ENCODE data around the gene UNC45B.

Gene UNC45B

GRCh38 chr17:35141681-35142466, 5.7 kb upstream of the UNC45B start, which contains the start of gene NLE1:
TSS of gene NLE1 (minus strand) at chr17:35142303. CDS start at chr17:35142275, 28 bp downstream.
- peak within 1 kb of the TSS; percentile 3 for H3K27ac ChIP-seq (ENCODE audit: poor library complexity, severe bottlenecking)
- peak within 1 kb of the TSS; percentile 76 for H3K4me3 ChIP-seq (ENCODE audit: severe bottlenecking)
- no peaks in the 10 kb centered on the region for H3K27me3 ChIP-seq (ENCODE audit: insufficient read depth, poor library complexity, severe bottlenecking)
- peaks cover 39% of the 10 kb centered on the region for H3K36me3 ChIP-seq (ENCODE audit: low read depth)
- no peaks in the 10 kb centered on the region for H3K9me3 ChIP-seq (ENCODE audit: severe bottlenecking)
- peak; percentile 96 for ATAC-seq (ENCODE audit: low read depth)
- TF ChIP-seq CTCF (IDR thresholded peaks at IDR 0.05; ENCODE audit: poor library complexity, severe bottlenecking), result peak; percentile 97
- peaks cover 4% of the 10 kb centered on the region for H3K4me1 ChIP-seq (ENCODE audit: insufficient read depth, poor library complexity, severe bottlenecking)
- peak; percentile 73 for DNase-seq (ENCODE audit: low spot score)

- H3K36me3 ChIP-seq (ENCODE audit: low read depth), result peaks cover 34% of the 10 kb centered on the region
- TF ChIP-seq CTCF (IDR thresholded peaks at IDR 0.05; ENCODE audit: poor library complexity, severe bottlenecking), result peak; percentile 79
- H3K4me1 ChIP-seq (ENCODE audit: insufficient read depth, poor library complexity, severe bottlenecking), result peaks cover 4% of the 10 kb centered on the region
- peak overlapping the region; percentile 76 for H3K4me3 ChIP-seq (ENCODE audit: severe bottlenecking)
- H3K27ac ChIP-seq (ENCODE audit: poor library complexity, severe bottlenecking), result no peak overlapping the region
- H3K9me3 ChIP-seq (ENCODE audit: severe bottlenecking), result no peaks in the 10 kb centered on the region
- H3K27me3 ChIP-seq (ENCODE audit: insufficient read depth, poor library complexity, severe bottlenecking), result no peaks in the 10 kb centered on the region
- DNase-seq (ENCODE audit: low spot score) (no peak), ATAC-seq (ENCODE audit: low read depth) (no peak)
Measured at GRCh38 chr17:35142467-35142796, 5.2 kb upstream of the UNC45B start.

- H3K27me3 ChIP-seq (ENCODE audit: insufficient read depth, poor library complexity, severe bottlenecking), result no peaks in the 10 kb centered on the region
Measured at GRCh38 chr17:35144840-35145239, 2.8 kb upstream of the UNC45B start.

GRCh38 chr17:35146214-35146833, 1.3 kb upstream of the UNC45B start:
- no peak for TF ChIP-seq CTCF (IDR thresholded peaks at IDR 0.05; ENCODE audit: poor library complexity, severe bottlenecking)
- Histone ChIP-seq H3K9me3 (ENCODE audit: severe bottlenecking) (no peaks in the 10 kb centered on the region), H3K27me3 (ENCODE audit: insufficient read depth, poor library complexity, severe bottlenecking) (no peaks in the 10 kb centered on the region), H3K4me1 (ENCODE audit: insufficient read depth, poor library complexity, severe bottlenecking) (no peaks in the 10 kb centered on the region), H3K4me3 (ENCODE audit: severe bottlenecking) (no peak overlapping the region), H3K27ac (ENCODE audit: poor library complexity, severe bottlenecking) (no peak overlapping the region), H3K36me3 (ENCODE audit: low read depth) (no peaks in the 10 kb centered on the region)
- ATAC-seq (ENCODE audit: low read depth) (no peak), DNase-seq (ENCODE audit: low spot score) (no peak)

More at GRCh38 chr17:35144840-35145239, 2.8 kb upstream of the UNC45B start:
- no peak overlapping the region for H3K4me3 ChIP-seq (ENCODE audit: severe bottlenecking)
- no peak for ATAC-seq (ENCODE audit: low read depth)
- H3K9me3 ChIP-seq (ENCODE audit: severe bottlenecking), result no peaks in the 10 kb centered on the region
- H3K4me1 ChIP-seq (ENCODE audit: insufficient read depth, poor library complexity, severe bottlenecking), result peaks cover 4% of the 10 kb centered on the region
- H3K36me3 ChIP-seq (ENCODE audit: low read depth), result peaks cover 14% of the 10 kb centered on the region
- no peak overlapping the region for H3K27ac ChIP-seq (ENCODE audit: poor library complexity, severe bottlenecking)
- TF ChIP-seq CTCF (IDR thresholded peaks at IDR 0.05; ENCODE audit: poor library complexity, severe bottlenecking), result no peak
- DNase-seq (ENCODE audit: low spot score), result no peak

GRCh38 chr17:35148144-35148543, 527 bp downstream of the UNC45B start:
- no peak for ATAC-seq (ENCODE audit: low read depth)

More at GRCh38 chr17:35148144-35148543, 527 bp downstream of the UNC45B start:
- Histone ChIP-seq H3K27me3 (ENCODE audit: insufficient read depth, poor library complexity, severe bottlenecking) (no peaks in the 10 kb centered on the region), H3K9me3 (ENCODE audit: severe bottlenecking) (no peaks in the 10 kb centered on the region), H3K27ac (ENCODE audit: poor library complexity, severe bottlenecking) (no peak overlapping the region), H3K36me3 (ENCODE audit: low read depth) (no peaks in the 10 kb centered on the region), H3K4me1 (ENCODE audit: insufficient read depth, poor library complexity, severe bottlenecking) (no peaks in the 10 kb centered on the region), H3K4me3 (ENCODE audit: severe bottlenecking) (no peak overlapping the region)
- TF ChIP-seq CTCF (IDR thresholded peaks at IDR 0.05; ENCODE audit: poor library complexity, severe bottlenecking), result no peak
- no peak for DNase-seq (ENCODE audit: low spot score)
